Heart left ventricle (tissue), 13 donors: ENCODE measurements around the gene CLCN4.

ENCODE experiments used
- CTCF ChIP-seq, 12 donors: fragments of 200-600 bp; sonication (generic) in 4 of 12; IDR thresholded peaks; one replicate each; pipeline versions ENCODE4 v1.5.0 to v1.8.0; 2018 to 2022; ENCODE audit warnings: antibody characterized with exemption in 12 of 12, mild to moderate bottlenecking in 5 of 12
- POLR2A ChIP-seq, 2 donors: fragments of 450-650 bp; IDR thresholded peaks; one replicate each; pipeline ENCODE4 v1.6.1; 2017; ENCODE audit warnings: antibody characterized with exemption in 2 of 2, mild to moderate bottlenecking in 2 of 2, moderate library complexity in 2 of 2
- donor health status: ischemic (EF 13 %, LVEDD 7.1; RV severe dilation, severe dysfunction).
- donor health status: DM: no; HTN: yes; CAD: no.
- donor health status: DM: no; HTN: no; CAD: no.
- donor health status: ischemic (EF 25% LVEDD 6.9; RV normal size, moderate dysfunction).
- donor health status: ischemic (EF 25% LVEDD 5.7; RV mildly dilated, moderate dysfunction).
- donor health status: ischemic (EF 35%, LVEDD 5.7; RV mildly dilated, moderate dysfunction).
- donor health status: nonischemic (EF 11% LVEDD 7.7; RV severe dilation, severe dysfunction).
- donor health status: DM: yes; HTN: yes; CAD: no.
- donor health status: PGD.
- donor health status: ischemic (EF 29% LVEDD 5.4; RV normal size, mild dysfunction).
- donor health status: nonischemic (EF 23%, LVEDD 6.1; RV moderate dilation, normal function).

- TF ChIP-seq CTCF (IDR thresholded peaks at IDR 0.05), result no peak
- no peak for TF ChIP-seq POLR2A (IDR thresholded peaks at IDR 0.05)
These were observed 44.3 kb upstream of the CLCN4 start for GRCh38 chrX:10112510-10112909.
